SHP77 treated with DMSO at 0.1 percent for 48 hours (cell line): ENCODE data around the gene TTC28.
"Not testable (repeated sequence)": the region's sequence is repeated elsewhere in the genome, so short reads cannot be mapped to it uniquely, and the experiment has no call there.

Experiments
- DNase-seq: peaks from one replicate; lab custom pipeline; 2025; lab: John Stamatoyannopoulos, UW

The TTC28 gene

GRCh38 chr22:28406246-28406645 is 273.4 kb downstream of the TTC28 start:
- DNase-seq: no peak

- DNase-seq: no peak
Observed at GRCh38 chr22:28405588-28405987, 274.1 kb downstream of the TTC28 start.

- DNase-seq: no peak
Observed at GRCh38 chr22:28402539-28402938, 277.1 kb downstream of the TTC28 start.

- no peak for DNase-seq
Observed at GRCh38 chr22:28402060-28402459, 277.6 kb downstream of the TTC28 start.

- DNase-seq: no peak
Observed at GRCh38 chr22:28398981-28399380, 280.7 kb downstream of the TTC28 start.

- no peak for DNase-seq
Observed at GRCh38 chr22:28398355-28398754, 281.3 kb downstream of the TTC28 start.

- no peak for DNase-seq
Observed at GRCh38 chr22:28397306-28397705, 282.3 kb downstream of the TTC28 start.

GRCh38 chr22:28395920-28396753 is 283.5 kb downstream of the TTC28 start:
- DNase-seq: no peak

GRCh38 chr22:28395520-28395919 is 284.1 kb downstream of the TTC28 start:
- no peak for DNase-seq

GRCh38 chr22:28394513-28395110 is 285.0 kb downstream of the TTC28 start:
- DNase-seq: no peak

GRCh38 chr22:28381429-28382167 is 298.0 kb downstream of the TTC28 start:
- no peak for DNase-seq

GRCh38 chr22:28379951-28380350 is 299.7 kb downstream of the TTC28 start:
- DNase-seq: no peak

GRCh38 chr22:28379075-28379779 is 300.4 kb downstream of the TTC28 start:
- no peak for DNase-seq

- no peak for DNase-seq
Observed at GRCh38 chr22:28375761-28376534, 303.7 kb downstream of the TTC28 start.

GRCh38 chr22:28373831-28374230 is 305.8 kb downstream of the TTC28 start:
- no peak for DNase-seq

- no peak for DNase-seq
Observed at GRCh38 chr22:28369854-28370253, 309.8 kb downstream of the TTC28 start.

GRCh38 chr22:28366856-28367255 is 312.8 kb downstream of the TTC28 start:
- no peak for DNase-seq

GRCh38 chr22:28365371-28365770 is 314.3 kb downstream of the TTC28 start:
- no peak for DNase-seq

GRCh38 chr22:28364105-28364504 is 315.5 kb downstream of the TTC28 start:
- DNase-seq: not testable (repeated sequence)

GRCh38 chr22:28360939-28361338 is 318.7 kb downstream of the TTC28 start:
- DNase-seq: no peak

- DNase-seq: no peak
Observed at GRCh38 chr22:28358312-28358711, 321.3 kb downstream of the TTC28 start.
